Stimulated activated CD8-positive, alpha-beta memory T cell treated with anti-CD3 and anti-CD28 coated beads, Interleukin-7, amount 100 ng/mL, for 4 hours (primary cell): ENCODE data around the gene ROBO2.
"Not testable (repeated sequence)": the region's sequence is repeated elsewhere in the genome, so short reads cannot be mapped to it uniquely, and the experiment has no call there.

ENCODE experiments used
- DNase-seq, 2 donors: peaks; one replicate each; pipeline ENCODE4 v3.0.0-alpha.2; 2020; ENCODE audit warnings: low read depth in 2 of 2

The ROBO2 gene

DNA sequence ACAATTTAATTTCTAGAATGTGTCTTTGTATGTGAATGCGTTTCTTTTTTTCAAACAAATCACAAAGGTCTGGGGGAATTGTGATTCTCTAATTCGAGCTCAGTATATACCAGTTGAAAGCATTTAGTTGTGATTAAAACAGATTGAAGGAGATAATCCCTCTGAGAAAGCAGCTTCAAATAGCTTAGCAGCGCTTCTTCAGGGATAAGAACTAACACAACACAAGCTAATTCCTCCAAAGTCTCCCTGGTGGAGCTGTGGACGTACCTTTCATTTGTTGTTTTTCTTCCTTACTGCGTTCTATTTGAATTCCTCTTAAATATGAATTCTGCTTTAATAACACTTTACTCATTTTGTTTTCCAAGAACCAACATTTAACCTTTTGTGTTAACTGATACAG is 286.7 kb downstream of the ROBO2 start:
- no peak for DNase-seq

DNA sequence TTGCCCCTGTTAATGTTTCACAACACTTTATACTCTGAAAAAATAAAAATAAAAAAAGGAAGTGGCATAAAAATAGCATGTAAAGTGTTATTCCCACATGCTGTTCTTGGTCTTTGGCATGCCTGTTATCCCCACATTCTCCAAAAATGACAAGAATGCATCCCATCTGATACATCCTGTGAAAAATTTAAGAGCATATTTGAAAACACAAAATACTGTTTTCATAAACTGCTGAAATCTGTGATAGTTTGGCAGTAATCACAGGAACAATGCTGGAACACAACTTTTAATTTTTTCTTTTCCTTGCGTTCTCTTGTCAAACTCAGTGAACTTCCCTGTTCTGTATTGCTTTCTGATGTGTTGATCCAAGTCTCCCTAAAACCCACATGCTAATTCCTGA is 288.8 kb downstream of the ROBO2 start:
- DNase-seq, result no peak

DNA sequence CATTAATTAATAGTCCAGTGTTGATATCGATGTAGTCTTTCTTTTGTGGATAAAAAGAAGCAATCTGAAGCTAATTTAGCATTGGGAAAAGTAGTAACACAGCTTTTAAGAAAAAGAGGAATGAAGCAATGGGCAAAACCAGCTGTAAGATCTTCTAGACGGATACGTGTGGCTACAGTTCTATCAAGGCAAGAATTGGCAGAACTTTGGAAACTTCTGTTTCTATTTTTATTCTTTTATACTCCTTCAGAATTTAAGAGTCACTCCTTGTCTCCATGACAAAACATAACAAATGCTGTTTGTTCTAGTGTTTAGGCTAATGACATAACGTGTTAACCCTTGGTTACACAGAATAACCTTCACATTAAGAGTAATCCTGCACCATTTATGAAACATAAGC is 289.2 kb downstream of the ROBO2 start:
- no peak for DNase-seq

DNA sequence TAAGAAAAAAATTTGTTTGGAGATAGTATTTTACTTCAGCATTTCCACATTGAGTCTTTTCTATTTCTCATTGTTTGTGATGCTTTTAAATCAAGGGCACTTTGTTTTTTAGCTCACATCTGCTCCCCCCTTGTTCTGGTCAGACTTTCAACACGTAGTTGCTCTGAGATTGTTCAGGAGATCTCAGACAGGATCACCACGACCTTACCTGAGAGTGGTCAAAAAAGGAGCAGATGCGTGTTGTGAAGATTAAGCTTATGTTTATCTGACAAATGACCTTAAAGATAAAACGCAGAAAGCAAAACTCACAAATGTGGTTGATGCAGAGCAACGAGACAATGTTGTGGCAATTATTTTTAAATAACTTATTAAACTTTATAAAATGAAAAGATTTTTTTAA is 298.3 kb downstream of the ROBO2 start:
- no peak for DNase-seq

DNA sequence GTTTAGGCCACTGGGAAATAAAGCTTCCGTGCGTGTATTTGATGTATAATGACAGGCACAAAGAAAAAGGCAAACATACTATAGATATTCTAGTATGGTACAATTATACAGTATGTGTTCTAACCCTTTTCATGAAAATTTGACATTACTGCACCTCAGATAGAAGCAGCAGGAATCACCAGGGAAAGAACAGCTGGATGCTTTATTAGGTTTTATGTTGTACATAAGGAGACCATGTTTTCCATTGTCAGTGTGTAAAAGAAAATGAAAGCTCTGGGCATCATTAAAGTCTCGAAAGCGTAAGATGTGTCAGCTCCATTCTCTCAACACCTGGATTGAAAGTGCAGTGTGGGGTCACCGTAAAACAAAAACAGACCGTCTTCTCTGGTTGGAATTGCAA is 302.1 kb downstream of the ROBO2 start:
- no peak for DNase-seq

DNA sequence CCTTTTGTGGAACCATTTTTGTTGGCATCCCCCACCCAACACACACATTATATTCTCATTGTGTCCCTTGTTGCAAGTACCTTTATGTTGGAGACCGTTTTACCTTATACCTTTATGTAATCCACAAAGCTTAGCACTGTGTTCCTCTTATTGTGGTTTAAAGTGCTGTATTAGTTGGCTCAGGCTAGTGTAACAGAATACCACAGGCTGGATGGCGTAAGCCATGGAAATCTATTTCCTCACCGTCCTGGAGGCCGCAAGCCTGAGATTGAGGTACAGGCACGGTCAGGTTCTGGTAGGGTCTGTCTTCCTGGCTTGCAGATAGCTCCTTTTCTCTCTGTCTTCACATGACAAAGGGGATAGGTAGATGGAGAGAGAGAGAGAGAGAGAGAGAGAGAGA is 302.8 kb downstream of the ROBO2 start:
- DNase-seq, result no peak

DNA sequence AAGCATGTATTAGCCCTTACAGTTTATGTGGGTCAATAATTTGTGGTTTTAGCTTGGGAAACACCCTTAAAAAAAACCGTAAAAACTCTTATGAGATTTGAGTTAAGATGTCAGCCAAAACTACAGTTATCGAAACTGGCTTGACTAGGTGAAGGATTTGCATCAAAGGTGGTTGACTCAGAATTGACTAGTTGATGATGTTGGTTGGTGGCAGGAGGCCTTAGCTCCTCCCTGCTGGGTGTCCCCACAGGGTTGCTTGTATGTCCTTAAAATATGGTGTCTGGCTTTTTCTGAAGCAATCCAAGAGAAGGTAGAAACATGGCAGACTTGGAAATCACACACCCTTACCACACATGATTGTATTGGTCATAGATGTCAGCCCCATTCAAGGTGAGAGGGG is 305.1 kb downstream of the ROBO2 start:
- no peak for DNase-seq

DNA sequence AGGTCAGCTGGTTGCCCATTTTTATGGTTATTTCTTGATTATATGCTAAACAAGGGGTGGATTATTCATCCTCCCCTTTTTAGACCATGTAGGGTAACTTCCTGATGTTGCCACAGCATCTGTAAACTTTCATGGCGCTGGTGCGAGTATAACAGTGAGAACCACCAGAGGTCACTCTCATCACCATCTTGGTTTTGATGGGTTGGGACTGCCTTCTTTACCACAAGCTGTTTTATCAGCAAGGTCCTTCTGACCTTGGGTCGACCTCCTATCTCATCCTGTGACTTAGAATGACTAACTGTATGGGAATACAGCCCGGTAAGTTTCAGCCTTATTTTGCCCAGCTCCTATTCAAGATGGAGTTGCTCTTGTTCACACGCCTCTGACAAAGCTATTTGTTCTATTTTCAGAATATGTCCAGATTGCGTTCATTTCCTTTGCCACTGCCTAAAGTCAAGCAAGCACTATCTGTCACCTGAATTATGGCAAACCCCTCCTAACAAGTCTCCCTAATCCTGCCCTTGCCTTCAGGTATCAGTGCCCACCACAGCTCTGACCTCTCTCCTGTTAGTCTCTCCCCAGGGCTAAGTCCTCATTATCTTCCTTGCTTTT is 308.5 kb downstream of the ROBO2 start:
- no peak for DNase-seq

DNA sequence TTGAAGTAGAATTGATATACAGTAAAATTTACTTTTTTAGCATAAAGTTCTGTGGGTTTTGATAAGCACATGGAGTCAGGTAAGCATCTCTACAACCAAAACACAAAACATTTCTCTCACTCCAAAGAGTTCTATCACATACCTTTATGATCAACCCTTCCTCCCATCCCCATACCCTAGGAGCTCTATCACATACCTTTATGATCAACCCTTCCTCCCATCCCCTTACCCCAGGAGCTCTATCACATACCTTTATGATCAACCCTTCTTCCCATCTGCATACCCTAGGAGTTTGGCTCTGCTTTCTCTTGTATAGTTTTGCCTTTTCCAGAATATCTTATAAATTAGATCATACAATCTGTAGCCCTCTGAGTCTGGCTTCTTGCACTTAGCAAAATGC is 315.1 kb downstream of the ROBO2 start:
- no peak for DNase-seq

DNA sequence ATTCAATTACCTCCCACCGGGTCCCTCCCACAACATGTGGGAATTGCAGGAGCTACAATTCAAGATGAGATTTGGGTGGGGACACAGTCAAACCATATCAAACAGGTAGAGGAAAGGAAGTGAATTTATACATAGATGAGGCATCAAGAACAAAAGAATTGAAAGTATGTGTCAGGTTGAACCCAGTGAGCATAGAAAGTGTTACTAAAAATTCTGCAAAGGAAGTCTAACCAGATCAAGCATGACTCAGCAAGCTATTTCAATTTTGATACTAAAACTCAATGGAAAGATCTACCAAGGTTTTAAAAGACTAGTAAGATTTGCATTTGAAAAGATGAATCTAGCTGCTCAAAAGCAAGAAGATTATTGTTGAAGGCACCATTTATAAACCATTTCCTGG is 323.0 kb downstream of the ROBO2 start:
- no peak for DNase-seq

DNA sequence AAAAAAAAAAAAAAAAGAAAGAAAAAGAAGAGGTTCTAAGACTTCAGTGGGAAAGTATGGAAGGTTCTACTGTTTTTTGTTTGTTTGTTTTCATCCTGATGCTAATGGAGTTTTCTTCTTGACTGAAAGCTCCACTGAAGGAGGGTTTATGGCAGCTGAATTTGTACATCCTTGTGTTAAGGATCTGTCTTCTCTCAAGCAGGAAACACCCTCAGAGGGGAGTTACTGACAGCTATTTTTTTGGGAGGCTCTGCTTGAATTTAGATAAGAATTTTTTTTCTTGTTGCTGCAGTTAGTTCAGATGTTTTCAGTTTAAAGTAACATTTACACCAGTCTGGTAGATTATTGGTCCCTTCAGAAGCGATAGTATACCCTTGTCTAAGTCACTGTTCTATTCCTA is 325.3 kb downstream of the ROBO2 start:
- DNase-seq, result no peak

DNA sequence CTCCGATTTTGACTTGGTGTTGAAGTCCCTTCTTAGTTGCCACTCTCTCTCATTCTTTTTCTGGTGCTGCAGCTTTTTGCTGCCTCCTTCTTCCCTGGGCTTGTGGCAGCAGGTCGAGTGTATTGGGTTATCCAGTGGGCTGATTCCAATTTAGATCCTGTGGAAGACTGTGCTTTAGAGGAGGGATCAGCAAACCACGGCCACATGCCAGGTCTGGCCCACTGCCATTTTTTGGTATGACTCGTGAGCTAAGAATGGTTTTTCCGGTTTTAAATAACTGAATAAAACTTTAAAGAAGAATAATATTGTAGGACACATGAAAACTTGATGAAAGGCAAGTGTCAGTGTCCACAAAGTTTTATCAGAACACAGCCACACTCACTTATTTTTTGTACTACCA is 330.5 kb downstream of the ROBO2 start:
- DNase-seq, result no peak

DNA sequence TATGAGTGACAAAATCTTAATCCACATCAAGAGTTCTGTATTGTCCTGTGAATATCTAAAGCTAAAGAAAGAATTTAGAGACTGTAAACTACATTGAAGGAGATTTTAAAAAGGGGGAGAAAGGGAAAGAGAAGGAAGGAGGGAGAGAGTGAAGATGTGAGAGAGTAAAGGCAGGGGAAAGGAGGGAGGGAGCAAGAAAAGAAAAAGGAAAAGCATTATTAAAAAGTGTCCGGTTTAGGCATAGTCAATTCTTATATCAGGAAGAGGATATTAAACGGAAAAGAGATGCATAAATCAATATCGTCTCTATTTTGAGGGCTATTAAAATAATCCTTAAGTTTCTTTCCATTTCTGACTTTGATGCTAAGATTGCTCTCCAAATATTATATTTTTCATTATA is 332.1 kb downstream of the ROBO2 start:
- no peak for DNase-seq

DNA sequence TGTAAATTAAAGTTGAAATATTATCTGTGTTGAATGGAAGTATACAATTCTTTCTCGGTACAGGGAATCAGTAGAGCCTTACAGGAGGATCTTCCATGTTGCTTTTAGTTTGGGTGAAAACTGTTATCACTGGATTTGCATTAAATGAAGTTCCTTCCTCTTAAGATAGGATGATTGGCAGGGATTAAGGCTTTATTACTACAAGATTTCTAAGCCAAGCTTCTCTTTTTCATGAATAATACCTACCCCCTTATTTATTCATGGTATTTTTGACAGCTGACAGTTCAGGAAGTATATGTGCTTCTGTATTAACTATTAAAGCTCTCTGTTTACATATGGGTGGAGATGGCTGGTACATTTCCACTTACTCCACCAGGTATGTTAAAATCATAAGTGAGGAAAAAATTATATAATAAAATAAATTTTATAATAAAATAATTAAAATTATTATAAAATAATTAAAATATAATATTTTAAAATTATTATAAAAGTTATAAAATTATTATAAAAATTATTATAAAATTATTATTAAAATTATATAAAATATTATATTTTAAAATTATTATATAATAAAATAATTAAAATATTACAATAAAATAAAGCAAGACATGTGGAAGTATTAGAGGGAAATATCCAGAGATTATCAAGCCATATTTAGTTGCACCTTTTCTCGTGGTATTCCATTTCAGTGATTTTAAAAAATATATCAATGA is 332.9 kb downstream of the ROBO2 start:
- DNase-seq, result no peak

DNA sequence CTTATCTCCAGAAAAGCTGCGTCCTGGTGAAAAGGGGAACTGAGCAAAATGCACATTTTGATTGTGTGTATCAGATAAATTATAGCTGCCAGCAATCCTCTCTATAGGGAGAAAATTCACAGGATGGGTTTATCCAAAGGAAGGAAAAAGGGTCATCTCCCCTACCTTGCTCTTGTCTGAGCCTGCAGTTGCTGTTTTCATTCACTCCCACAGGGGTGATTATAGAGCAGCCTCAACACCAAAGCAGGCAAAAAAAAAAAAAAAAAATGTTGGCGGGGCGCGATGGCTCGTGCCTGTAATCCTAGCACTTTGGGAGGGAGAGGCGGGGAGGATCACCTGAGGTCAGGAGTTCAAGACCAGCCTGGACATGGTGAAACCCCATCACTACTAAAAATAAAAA is 333.7 kb downstream of the ROBO2 start:
- no peak for DNase-seq

DNA sequence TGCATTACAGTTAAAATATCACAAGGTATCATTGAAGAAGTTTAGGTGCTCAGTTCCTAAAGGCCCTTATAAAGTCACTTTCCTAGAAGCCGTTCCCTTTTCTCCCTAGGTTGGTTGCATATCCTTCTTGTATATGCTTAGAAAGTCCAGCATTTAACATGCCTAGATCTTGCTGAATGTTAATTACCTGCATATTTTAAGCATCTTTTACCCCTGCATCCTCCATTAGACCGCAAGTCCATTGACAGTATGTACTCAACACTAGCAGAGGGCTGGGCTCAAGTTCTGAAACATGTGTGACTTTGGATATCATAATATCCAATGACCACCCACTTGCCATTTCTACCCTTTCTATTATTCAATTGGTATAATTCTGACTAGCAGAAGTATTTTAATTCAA is 336.6 kb downstream of the ROBO2 start:
- DNase-seq, result no peak

DNA sequence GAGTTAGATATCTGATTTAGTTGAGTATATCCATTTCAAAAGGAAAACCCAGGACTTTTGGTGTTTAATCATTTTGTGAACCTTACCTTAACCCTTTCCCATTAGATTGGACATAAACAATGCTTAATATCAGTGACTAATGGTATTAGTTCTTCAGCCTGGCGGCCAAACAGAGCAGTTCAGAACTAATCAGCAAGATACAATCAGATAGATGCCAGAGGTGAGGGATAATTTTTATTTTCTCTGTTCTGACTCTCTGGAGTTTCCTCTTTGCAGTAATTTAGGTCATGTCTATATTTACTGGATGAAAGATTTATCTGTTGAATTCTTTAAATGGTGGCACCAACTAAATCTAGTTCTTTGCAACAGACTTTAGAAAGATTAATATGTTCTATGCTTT is 337.8 kb downstream of the ROBO2 start:
- no peak for DNase-seq

DNA sequence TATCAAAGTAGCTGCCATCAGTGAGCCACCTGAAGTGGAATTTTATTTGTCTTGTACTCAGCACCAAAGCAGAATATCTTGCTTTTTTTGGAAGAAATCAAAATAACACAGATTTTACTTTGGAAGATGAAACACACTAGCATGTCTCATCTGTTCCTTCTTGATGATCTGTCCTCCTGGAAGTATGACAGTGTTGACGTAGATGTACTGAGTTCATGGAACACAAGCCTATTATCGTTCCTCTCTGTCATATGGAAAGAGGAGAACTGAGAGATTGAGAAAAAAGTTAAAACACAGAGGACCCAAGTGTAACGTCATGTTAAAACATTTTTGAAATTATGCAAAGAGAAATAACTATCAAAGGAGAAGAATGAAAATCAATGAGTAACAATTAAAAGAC is 340.2 kb downstream of the ROBO2 start:
- no peak for DNase-seq

DNA sequence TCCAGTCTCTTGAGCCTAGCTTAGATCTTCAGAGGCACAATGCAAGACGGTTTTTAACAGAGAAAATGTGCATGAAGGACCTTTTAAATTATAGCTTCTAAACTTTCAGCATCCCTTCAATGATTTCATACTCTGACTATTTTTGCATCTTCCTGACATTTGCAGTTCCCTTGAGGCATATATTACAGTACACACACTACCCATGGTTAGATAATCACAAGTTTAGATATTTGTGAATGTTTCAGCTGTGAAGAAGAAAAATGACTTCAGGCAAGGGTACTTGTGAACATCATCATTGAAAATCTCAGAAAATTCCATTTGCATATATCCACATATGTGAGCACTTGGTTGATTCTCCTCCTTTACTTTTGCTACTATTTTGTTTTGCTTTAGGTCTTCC is 341.5 kb downstream of the ROBO2 start:
- DNase-seq, result no peak

DNA sequence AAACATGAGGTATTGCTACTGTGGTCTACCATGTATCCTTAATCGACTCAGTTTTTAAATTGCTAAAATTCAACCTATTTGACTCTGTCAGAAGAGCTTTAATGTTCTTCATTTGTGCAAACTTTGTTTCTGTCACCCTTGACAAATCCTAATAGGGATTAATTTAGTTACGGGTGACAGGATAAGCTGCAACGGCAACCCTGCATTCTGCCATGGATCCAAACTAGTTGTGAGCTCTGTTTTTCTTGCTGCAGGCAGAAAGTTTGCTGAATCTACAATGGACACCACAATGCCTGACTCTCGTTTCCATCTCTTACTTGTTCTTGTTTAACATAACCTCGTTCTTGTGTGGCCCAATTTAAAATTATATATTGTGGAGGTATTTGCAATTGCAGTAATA is 352.3 kb downstream of the ROBO2 start:
- no peak for DNase-seq

DNA sequence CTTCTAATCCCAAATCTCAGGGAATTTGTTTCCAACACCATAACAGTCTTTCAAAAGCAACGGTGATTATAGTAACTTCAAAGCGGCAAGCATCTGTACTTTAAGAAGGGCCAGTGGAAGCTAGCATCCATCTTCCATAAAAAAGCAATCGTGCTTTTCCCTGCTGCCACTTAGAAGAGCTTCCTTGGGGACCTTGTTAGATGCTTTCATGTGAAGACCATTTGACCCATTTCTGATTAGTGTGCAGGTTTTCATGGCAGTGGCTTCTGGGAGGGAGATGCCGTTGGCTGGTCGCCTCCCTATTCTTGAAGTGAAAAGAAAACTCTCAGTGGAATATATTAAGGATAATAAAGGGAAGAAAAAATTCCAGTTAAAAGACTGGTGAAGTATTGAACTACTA is 354.1 kb downstream of the ROBO2 start:
- no peak for DNase-seq

DNA sequence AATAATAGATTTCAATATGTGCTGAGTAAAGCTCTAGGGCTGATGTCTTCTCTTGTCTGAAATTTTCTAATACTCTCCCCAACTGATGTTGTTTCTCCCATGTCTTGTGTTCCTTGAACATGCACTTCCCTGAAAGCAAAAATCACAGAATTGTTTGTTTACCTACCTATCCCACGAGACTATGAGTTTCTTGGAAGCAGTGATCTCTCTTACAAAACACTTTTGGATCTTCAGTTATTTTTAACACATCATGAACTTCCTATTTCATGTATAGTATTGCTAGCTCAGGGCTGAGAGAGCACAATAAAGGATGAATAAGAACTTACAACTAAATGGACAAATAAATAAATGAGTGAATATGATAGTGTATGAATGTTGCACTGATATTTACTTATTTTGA is 365.0 kb downstream of the ROBO2 start:
- DNase-seq, result no peak

DNA sequence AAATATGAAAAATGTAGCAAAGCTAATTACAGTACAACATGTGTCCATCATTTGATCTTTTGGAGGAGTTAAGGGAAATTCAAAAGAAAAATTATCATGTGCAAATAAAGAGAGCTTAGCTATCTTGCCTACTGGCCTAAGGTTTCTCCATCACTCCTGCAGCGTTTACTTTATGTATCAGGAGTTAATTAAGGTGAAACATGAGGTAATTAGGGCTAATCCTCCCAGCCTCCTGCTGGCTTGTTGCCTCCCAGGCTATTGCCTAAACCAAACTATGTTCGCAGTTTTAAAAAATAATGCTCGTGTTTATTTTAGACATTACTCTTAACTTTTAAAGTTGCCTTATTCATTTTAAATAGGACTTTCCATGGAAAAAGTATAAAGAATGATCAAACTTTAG is 367.5 kb downstream of the ROBO2 start:
- no peak for DNase-seq

DNA sequence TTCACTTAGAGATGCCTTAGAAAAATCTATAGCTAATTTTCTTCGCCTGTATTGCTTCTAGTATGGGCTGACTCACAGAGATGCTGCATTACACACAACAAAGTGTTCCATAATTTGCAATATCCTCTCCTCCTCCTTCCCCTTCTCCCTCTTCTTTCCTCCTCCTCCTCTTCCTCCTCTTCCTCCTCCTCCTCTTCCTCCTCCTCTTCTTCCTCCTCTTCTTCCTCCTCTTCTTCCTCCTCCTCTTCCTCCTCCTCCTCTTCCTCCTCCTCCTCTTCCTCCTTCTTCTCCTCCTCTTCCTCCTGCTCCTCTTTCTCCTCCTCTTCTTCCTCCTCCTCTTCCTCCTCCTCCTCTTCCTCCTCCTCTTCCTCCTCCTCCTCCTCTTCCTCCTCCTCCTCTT is 370.4 kb downstream of the ROBO2 start:
- DNase-seq, result not testable (repeated sequence)
